Measurements from ENCODE around the gene ZNF177.

The ZNF177 gene

GRCh38 chr19:9431475-9431874 is 68.7 kb downstream of the ZNF177 start:
- no peak for DNase-seq
